BJ (cell line): ENCODE results near the gene HEMK1. TPM values are rescaled to one million over a fixed set of nuclear protein-coding genes. Genes with fewer than 3 reads are reported as not detected.

Experiments
- CTCF ChIA-PET: fragments of 350-600 bp; formaldehyde crosslinking; extraction: SDS; loops from one replicate; lab custom pipeline; 2021; ENCODE audit warnings: antibody characterized with exemption, inconsistent platforms; lab: Yijun Ruan, JAX
- POLR2A ChIA-PET: fragments of 300-600 bp; sonication (Branson Sonifier 250); formaldehyde crosslinking; extraction: SDS; loops from one replicate; lab custom pipeline; 2021; ENCODE audit warnings: antibody characterized with exemption; lab: Charles Lee
- DNase-seq: peaks from one replicate; pipeline ENCODE4 v3.0.0-alpha.2; 2011; ENCODE audit warnings: low read depth
- H3K27me3 ChIP-seq: 2 replicates; pipeline ENCODE4 v1.6.0; 2011; ENCODE audit warnings: low read length; ENCODE audit not compliant: control insufficient read depth, insufficient read depth
- H3K36me3 ChIP-seq: 2 replicates; pipeline ENCODE4 v1.5.1; 2011; ENCODE audit warnings: low read length; ENCODE audit not compliant: control insufficient read depth, insufficient read depth
- H3K4me3 ChIP-seq: 2 replicates; pipeline ENCODE4 v1.5.1; 2011; ENCODE audit warnings: low read depth, mild to moderate bottlenecking, control low read depth, low read length
- polyA plus RNA-seq: library from polyadenylated mRNA; depleted of rRNA; stranded (reverse); fragments of >200 nt; gene quantifications from 2 replicates; pipeline ENCODE4 v1.2.3, GENCODE V29; 2011
- TF ChIP-seq, protein P1 (sequence below): IDR thresholded peaks from 2 replicates; pipeline ENCODE4 v1.5.1; 2011; ENCODE audit warnings: low read depth, mild to moderate bottlenecking, control low read depth, inconsistent platforms, low read length, moderate library complexity; ENCODE audit not compliant: insufficient read depth

HEMK1 gene
- polyA plus RNA-seq, 1 experiment, result 21.3 TPM

DNA sequence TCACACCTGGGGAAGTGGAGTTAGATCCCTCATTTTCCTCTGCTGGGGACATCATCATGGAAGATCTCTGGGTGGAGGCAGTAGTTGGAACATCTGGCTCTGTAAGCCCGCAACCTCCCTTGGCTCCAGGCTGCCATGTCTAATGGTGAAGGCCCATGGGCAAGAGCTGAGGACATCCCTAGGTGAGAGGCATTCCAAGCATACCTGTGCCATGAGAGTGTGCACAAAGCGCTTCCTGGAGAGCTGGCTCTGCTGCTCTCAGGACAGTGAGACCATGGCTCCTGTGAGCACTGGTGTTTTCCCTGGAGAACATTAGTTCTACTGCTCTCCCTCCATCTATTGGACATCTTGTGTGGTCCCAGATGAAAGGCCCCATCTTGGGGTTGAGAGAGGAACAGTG, 55.3 kb downstream of the HEMK1 start:
- TF ChIP-seq, protein P1, sequence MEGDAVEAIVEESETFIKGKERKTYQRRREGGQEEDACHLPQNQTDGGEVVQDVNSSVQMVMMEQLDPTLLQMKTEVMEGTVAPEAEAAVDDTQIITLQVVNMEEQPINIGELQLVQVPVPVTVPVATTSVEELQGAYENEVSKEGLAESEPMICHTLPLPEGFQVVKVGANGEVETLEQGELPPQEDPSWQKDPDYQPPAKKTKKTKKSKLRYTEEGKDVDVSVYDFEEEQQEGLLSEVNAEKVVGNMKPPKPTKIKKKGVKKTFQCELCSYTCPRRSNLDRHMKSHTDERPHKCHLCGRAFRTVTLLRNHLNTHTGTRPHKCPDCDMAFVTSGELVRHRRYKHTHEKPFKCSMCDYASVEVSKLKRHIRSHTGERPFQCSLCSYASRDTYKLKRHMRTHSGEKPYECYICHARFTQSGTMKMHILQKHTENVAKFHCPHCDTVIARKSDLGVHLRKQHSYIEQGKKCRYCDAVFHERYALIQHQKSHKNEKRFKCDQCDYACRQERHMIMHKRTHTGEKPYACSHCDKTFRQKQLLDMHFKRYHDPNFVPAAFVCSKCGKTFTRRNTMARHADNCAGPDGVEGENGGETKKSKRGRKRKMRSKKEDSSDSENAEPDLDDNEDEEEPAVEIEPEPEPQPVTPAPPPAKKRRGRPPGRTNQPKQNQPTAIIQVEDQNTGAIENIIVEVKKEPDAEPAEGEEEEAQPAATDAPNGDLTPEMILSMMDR, result no peak
- H3K4me3 ChIP-seq, result no peak overlapping the region
- no peaks in the 10 kb centered on the region for H3K27me3 ChIP-seq
- no peaks in the 10 kb centered on the region for H3K36me3 ChIP-seq
- POLR2A ChIA-PET, result no interaction called here
- CTCF ChIA-PET, result interaction anchor here (0.8 kb wide), 1 partner anchor 8 kb away, joined by 3 read pairs; the partner anchor contains the start of gene MAPKAPK3
- DNase-seq, result no peak

DNA sequence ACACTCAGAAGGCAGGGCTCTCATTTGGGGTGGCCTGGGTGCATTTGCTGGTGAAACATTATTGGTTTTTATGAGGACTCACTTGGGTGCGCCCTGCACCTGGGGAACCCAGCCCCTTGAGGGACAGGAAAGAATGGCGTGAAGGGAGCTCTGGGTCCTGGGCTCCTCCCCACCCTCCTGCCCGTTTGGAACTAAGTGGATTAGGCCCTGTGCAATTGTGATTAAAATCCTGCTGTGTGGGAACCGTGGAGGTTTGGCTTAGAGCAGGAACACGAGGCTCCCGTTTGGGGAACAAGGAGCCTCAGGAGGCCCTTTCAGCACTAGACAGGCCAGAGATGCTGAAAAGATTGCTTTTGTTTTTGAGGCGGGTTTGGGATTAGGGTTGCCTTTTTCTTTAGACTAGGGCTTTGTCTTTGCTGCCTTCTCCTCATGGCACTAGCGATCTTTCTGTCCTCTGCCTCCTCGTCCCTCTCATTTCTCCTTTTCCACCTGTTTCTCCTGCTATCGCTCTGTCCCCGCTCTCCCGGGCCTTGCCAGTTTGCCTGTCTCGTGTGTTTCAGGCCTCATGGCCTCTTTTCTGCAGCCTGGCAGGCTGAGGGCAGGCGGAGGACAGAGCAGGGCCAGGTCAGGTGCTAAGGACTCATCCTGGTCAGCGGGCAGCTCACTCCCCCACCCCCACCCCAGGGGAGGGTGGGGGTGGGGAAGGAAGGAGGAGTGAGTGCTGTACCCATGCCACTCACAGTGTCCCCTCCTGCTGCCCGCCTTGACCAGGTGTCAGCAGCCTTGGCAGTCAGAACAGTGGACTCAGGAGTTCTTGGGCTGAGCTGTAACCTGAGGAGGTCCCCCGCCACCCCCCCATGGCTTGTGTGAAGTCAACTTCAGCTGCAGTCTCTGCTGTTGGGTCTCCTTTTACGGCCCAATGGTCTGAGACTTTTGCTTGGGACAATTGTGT, 56.2 kb downstream of the HEMK1 start:
- no peak for DNase-seq
- ChIA-PET POLR2A (no interaction called here), CTCF (interaction anchor here (0.8 to 1.2 kb wide), 2 partner anchors 9 kb away, joined by 3 to 7 read pairs; partner anchors contain the start of gene MAPKAPK3)
- no peaks in the 10 kb centered on the region for H3K36me3 ChIP-seq
- no peaks in the 10 kb centered on the region for H3K27me3 ChIP-seq
- H3K4me3 ChIP-seq, result no peak overlapping the region
- TF ChIP-seq, protein P1, result no peak

DNA sequence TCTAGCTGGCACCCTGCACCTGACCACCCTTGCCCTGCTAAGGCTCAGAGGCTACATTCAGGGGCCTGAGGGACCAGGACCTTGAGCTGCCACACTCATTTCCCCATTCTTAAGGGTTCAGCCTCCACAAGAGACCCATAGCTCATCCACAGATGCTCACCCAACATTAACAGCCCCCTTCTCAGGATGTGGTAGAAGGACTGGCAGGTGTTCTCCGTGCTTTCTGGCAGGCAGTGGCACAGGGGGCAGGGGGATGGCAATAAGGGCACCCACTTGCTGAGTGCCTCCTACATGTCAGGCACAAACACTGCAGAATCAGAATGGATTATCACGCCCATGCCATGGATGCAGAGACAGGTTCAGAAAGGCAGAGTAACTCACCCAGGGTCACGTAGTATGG, 57.1 kb downstream of the HEMK1 start:
- CTCF ChIA-PET, result interaction anchor here (1.2 kb wide), 1 partner anchor 10 kb away, joined by 7 read pairs; no protein-coding TSS in a partner anchor
- Histone ChIP-seq H3K4me3 (no peak overlapping the region), H3K36me3 (no peaks in the 10 kb centered on the region), H3K27me3 (no peaks in the 10 kb centered on the region)
- POLR2A ChIA-PET, result no interaction called here
- no peak for DNase-seq
- TF ChIP-seq, protein P1, result no peak

DNA sequence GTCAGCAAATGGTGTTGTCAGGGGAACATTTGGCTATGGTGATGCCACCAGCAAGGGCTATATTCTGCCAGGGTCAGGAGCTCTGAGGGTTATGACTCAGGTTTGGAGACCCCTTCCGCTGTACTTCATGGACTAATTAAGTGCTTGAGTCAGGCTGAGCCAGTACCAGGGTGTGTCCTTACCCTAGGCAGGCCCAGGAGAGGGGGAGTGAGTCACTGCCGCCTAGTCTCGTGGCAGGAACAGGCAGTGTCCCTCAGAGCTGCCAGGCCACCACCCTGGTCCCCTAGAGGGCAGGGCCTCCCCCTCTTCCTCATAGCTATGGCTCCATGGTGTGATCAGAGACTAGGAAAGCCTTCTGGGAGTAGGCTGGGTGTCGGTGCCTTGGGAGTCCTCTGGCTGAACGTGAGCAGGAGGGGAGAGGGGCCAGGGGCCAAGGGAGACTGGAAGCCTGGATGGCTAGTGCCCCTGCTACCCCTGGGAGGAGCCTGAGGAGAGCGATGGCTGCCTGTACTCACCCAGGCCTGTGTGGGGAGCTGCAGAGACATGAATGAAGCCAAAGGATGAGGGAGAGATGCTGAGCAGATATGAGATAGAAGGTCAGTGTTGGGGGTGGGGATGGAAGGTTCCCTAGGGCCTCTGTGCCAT, 58.2 kb downstream of the HEMK1 start:
- DNase-seq, result no peak
- POLR2A ChIA-PET, result no interaction called here
- TF ChIP-seq, protein P1, result peak; percentile 58
- Histone ChIP-seq H3K27me3 (no peaks in the 10 kb centered on the region), H3K36me3 (no peaks in the 10 kb centered on the region), H3K4me3 (no peak overlapping the region)
- CTCF ChIA-PET, result interaction anchor here (0.9 to 2.4 kb wide), 8 partner anchors 9 to 762 kb away, joined by 3 to 11 read pairs (median 6); no protein-coding TSS in a partner anchor

DNA sequence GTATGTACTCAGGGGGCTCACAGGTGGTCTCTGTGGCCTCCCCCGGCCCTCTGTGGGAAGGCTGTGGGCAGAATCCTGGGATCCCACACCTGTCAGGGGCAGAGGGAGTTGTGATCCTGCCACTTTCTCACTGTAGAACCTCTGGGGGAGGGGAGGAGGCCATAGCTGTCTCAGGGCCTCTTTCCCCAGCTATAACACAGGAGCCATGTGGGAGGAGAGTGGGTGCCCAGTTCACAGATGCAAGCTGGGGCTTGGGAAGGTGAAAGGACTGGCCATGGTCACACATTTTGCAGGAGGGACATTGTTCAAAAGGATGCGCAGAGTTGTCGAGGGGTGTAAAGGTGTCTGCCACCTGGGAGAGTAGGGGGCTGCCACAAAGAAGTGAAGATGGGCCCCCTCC, 59.3 kb downstream of the HEMK1 start:
- Histone ChIP-seq H3K27me3 (no peaks in the 10 kb centered on the region), H3K4me3 (no peak overlapping the region), H3K36me3 (no peaks in the 10 kb centered on the region)
- ChIA-PET CTCF (interaction anchor here (0.9 to 2.4 kb wide), 7 partner anchors 8 to 743 kb away, joined by 3 to 11 read pairs (median 5); no protein-coding TSS in a partner anchor), POLR2A (no interaction called here)
- TF ChIP-seq, protein P1, result no peak
- no peak for DNase-seq
